ENCODE measurements around the gene C3orf20.

C3orf20 gene

DNA sequence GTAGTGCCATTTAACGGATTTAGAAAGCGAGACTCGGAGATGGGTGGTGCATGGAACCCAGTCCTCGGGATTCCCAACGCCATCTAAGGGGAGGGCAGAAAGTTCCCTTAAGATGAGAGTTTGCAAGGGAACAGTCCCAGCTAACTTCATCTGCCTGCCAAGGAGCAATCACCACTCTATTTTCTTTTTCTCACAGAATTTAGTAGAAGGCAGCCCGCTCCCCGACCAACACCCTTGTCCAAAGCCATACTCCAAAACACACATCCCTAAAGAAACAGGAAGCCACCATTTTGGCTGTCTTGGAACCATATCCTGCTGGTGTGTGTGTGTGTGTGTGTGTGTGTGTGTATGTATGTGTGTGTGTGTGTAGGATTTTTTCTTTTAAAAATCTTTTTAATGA is 136.7 kb downstream of the C3orf20 start:
- no peak for DNase-seq (ENCODE audit: low read depth, low spot score)

DNA sequence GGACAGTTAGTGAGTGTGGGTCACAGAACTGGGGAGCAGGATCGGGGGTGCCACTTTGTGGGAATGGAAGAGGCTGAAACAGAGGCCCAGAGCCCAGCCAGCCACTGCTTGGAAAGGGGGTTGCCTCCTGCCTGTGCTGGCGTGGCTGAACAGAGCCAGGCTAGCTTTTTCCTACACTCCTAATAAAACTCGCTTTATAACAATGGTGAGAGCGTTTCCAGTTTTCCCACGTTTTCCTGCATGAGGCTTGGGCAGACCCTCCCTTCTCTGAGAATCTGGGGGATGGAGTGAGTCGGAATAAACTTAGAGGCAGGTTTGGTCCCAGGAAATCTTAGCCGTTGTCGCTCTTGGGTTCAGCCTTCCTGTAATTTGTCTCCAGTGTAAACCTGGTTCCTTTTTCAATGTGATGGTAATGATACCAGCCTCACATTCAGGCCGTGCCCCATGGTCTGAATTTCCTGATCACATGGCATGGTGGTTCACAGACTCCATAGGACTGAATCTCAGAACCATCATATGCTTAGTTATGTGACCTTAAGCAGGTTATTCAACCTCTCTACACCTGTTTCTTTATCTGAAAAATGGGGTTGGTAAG is 137.4 kb downstream of the C3orf20 start:
- no peak for DNase-seq (ENCODE audit: low read depth, low spot score)

DNA sequence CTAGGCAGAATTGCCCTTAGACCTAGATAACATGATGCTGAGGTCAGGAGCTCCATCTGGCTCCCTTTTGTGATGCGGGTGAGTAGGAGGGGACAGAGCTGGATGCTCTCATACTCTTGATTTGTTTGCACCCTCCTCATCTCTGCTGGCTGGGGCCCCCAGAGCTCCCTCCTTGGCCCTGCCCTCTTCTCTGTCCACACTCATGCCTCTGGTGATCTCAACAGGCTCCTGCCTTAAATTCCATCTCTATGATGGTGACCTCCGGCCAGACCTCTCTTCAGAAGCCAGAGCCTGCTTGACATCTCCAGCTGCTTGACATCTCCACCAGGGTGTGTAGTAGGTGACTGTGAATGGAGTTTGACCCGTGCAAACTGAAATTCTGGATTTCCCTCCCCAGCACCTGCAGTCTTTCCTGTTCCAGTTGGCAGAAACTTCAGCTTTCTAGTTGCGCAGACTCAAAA is 139.5 kb downstream of the C3orf20 start:
- DNase-seq (ENCODE audit: low read depth, low spot score) = no peak

DNA sequence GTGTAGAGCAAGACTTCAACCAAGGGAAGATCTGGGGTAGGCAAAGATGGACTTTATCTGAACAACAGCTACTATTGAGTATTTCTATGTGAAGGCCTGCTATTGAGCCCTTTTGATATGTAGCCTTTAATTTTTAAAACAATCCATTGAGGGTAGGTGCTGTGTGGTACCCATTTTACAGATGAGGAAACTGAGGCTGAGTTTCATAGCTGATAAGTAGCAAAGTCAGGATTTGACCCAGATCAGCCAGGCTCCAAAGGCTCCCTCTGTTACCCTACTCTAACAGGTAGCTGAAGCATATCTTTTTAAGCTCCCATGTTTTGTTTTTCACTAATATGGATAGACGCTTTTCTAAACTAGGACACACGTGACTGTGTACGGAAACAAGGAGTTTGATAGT is 141.4 kb downstream of the C3orf20 start:
- no peak for DNase-seq (ENCODE audit: low read depth, low spot score)

DNA sequence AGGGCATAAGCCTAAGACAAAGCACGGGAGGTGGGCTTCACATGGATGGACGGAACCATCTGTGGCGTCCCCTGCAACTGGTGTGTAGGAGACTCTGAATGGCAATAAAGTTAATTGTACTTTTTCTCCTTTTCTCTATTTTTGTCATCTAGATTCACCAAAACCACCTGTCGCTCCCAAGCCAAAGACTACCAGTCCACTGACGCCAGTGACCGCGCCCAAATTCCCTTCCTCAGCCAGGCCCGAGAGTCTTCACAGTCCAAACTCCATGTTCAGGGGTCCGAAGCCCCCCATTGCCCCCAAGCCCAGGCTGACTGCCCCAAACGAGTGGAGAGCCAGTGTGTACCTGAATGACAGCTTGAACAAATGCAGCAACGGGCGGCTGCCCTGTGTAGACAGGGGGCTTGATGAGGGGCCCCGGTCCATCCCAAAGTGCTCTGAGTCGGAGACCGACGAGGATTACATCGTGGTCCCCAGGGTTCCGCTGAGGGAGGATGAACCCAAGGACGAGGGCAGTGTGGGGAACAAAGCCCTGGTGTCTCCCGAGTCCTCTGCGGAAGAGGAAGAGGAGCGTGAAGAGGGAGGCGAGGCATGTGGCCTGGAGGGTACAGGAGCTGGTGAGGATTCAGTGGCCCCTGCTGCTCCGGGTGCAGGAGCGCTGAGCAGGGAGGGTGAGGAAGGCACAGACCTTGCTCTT is 144.0 kb downstream of the C3orf20 start, which contains the start of gene FGD5:
Gene FGD5, plus strand, starts transcription at position 159 of the 697 bp plus-strand sequence. Its CDS starts 110 bp downstream, at position 269.
- no peak for DNase-seq (ENCODE audit: low read depth, low spot score)

DNA sequence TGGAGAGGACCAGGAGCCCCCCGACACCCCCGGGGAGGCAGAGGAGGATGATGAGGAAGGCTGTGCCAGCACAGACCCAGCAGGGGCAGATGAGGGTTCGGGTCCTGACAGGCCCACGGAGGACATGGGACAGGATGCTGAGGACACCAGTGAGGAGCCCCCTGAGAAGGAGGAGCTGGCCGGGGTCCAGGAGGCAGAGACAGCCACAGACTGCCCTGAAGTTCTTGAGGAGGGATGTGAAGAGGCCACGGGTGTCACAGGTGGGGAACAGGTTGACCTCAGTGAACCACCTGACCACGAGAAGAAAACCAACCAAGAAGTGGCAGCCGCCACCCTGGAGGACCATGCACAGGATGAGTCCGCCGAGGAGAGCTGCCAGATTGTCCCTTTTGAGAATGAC is 144.7 kb downstream of the C3orf20 start:
- DNase-seq (ENCODE audit: low read depth, low spot score) = no peak

DNA sequence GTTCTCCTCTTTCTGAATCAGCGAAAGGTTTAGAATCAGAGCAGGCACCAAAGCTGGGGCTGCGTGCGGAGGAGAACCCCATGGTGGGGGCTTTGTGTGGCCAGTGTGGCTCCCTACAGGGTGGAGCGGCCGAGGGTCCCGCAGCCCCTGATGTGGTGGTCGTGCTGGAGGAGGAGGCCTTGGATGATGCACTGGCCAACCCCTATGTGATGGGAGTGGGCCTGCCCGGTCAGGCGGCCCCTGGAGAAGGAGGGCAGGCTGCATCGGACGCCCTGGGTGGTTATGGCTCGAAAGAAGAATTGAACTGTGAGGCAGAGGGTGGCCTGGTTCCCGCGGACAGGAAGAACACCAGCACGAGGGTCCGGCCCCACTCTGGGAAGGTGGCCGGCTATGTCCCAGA is 145.2 kb downstream of the C3orf20 start:
- no peak for DNase-seq (ENCODE audit: low read depth, low spot score)

DNA sequence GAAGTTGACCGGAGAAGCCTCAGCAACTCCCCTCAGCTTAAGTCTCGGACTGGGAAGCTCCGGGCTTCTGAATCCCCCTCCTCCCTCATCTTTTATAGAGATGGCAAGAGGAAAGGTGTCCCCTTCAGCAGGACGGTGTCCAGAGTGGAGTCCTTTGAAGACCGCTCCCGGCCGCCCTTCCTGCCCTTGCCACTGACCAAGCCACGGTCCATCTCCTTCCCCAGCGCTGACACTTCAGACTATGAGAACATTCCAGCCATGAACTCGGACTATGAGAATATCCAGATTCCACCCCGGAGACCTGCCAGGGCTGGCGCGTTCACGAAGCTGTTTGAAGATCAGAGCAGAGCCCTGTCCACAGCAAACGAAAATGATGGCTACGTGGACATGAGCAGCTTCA is 146.2 kb downstream of the C3orf20 start:
- no peak for DNase-seq (ENCODE audit: low read depth, low spot score)

DNA sequence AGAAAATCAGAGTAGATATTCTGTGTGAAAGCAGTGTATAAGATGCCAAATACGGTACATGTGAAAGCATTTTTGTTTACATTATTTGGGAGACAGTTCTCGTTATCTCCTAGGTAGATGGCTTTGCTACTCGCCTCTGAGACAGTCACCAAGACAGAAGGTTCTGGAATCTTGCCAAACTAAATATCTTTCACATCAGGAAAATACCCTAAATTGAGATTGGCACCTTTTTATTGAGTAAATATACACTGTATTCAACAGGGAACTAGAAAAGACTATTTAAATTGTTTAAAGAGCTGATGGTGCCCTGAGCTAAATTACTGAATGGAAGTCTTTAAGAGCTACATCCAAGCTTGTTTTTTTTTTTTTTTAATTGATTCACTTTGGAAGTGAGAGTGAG is 147.2 kb downstream of the C3orf20 start:
- DNase-seq (ENCODE audit: low read depth, low spot score) = no peak
